ENCODE results near the gene DNAH17.
"Not testable (repeated sequence)": the region's sequence is repeated elsewhere in the genome, so short reads cannot be mapped to it uniquely, and the experiment has no call there.

DNA sequence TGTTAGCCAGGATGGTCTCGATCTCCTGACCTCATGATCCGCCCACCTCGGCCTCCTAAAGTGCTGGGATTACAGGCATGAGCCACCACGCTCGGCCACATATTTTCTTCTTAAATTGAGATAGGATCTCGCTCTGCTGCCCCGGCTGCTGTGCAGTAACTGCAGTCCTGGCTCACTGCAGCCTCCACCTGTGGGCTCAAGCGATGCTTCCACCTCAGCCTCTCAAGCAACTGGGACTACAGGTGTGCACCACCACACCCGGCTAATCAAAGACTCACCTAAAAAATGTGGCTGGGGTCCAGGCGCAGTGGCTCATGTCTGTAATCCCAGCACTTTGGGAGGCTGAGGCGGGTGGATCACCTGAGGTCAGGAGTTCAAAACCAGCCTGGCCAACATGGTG, 73.8 kb downstream of the DNAH17 start:
- TF ChIP-seq, protein P1, sequence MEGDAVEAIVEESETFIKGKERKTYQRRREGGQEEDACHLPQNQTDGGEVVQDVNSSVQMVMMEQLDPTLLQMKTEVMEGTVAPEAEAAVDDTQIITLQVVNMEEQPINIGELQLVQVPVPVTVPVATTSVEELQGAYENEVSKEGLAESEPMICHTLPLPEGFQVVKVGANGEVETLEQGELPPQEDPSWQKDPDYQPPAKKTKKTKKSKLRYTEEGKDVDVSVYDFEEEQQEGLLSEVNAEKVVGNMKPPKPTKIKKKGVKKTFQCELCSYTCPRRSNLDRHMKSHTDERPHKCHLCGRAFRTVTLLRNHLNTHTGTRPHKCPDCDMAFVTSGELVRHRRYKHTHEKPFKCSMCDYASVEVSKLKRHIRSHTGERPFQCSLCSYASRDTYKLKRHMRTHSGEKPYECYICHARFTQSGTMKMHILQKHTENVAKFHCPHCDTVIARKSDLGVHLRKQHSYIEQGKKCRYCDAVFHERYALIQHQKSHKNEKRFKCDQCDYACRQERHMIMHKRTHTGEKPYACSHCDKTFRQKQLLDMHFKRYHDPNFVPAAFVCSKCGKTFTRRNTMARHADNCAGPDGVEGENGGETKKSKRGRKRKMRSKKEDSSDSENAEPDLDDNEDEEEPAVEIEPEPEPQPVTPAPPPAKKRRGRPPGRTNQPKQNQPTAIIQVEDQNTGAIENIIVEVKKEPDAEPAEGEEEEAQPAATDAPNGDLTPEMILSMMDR (IDR thresholded peaks at IDR 0.05), result not testable (repeated sequence)
- TF ChIP-seq EZH2phosphoT487 (IDR thresholded peaks at IDR 0.05; ENCODE audit: borderline replicate concordance, low read depth); YY1 (IDR thresholded peaks at IDR 0.05; ENCODE audit: low read depth): not testable (repeated sequence)

Measured in SK-N-SH (cell line).